ENCODE results near the gene SDK1.

SDK1 gene

GRCh38 chr7:4218481-4218880, 917.4 kb downstream of the SDK1 start:
- Histone ChIP-seq H3K4me2 (ENCODE audit: low read length, poor library complexity, severe bottlenecking) (no peak overlapping the region), H2BK120ac (ENCODE audit: low read depth, low read length) (no peak overlapping the region), H3K4ac (ENCODE audit: low read depth in 1 of 2, low read length in 2 of 2) (no peak overlapping the region), H2BK15ac (ENCODE audit: low read depth, poor library complexity, severe bottlenecking) (no peak overlapping the region), H3K27ac (ENCODE audit: low read length, poor library complexity, severe bottlenecking) (no peak overlapping the region), H3K4me1 (ENCODE audit: control insufficient read depth, insufficient read depth, low read depth, low read length) (no peaks in the 10 kb centered on the region), H3K9me3 (ENCODE audit: control insufficient read depth, low read length) (no peaks in the 10 kb centered on the region), H2BK12ac (ENCODE audit: low read length in 2 of 2) (no peak overlapping the region), H2BK5ac (ENCODE audit: low read depth, low read length, poor library complexity, severe bottlenecking) (no peak overlapping the region), H2AFZ (ENCODE audit: low read depth, low read length) (no peak overlapping the region), H3K9ac (ENCODE audit: low read length) (no peak overlapping the region), H3K23ac (ENCODE audit: low read length in 2 of 2) (no peak overlapping the region), H3K79me1 (replicated peaks; ENCODE audit: low read length, poor library complexity, severe bottlenecking) (no peaks in the 10 kb centered on the region), H2AK5ac (ENCODE audit: low read length, severe bottlenecking) (no peak overlapping the region), H4K8ac (ENCODE audit: low read length) (no peak overlapping the region), H3K14ac (ENCODE audit: low read length in 2 of 2) (no peak overlapping the region), H3K36me3 (ENCODE audit: control insufficient read depth in 1 of 2, insufficient read depth in 2 of 2, low read depth in 1 of 2, low read length in 2 of 2) (peaks cover 0 to 11% of the 10 kb centered on the region in 2 experiments), H3K18ac (ENCODE audit: low read depth in 1 of 2, low read length in 2 of 2) (no peak overlapping the region), H3K4me3 (ENCODE audit: insufficient read depth in 1 of 2, low read depth in 1 of 2, low read length in 2 of 2) (no peak overlapping the region), H4K91ac (ENCODE audit: low read length) (no peak overlapping the region), H3K27me3 (ENCODE audit: control insufficient read depth in 1 of 2, insufficient read depth in 1 of 2, low read length in 2 of 2) (no peaks in the 10 kb centered on the region)
- no peak for DNase-seq
- WGBS, result 98% methylated on average over 6 of the region's 7 CpGs

- H3K4ac ChIP-seq (ENCODE audit: low read depth in 1 of 2, low read length in 2 of 2), result no peak overlapping the region
- no peak overlapping the region for H3K4me3 ChIP-seq (ENCODE audit: insufficient read depth in 1 of 2, low read depth in 1 of 2, low read length in 2 of 2)
- no peaks in the 10 kb centered on the region for H3K27me3 ChIP-seq (ENCODE audit: control insufficient read depth in 1 of 2, insufficient read depth in 1 of 2, low read length in 2 of 2)
- H3K36me3 ChIP-seq (ENCODE audit: control insufficient read depth in 1 of 2, insufficient read depth in 2 of 2, low read depth in 1 of 2, low read length in 2 of 2), result peaks cover 0 to 9% of the 10 kb centered on the region in 2 experiments
- no peak overlapping the region for H3K4me2 ChIP-seq (ENCODE audit: low read length, poor library complexity, severe bottlenecking)
- H3K18ac ChIP-seq (ENCODE audit: low read depth in 1 of 2, low read length in 2 of 2), result no peak overlapping the region
- no peak overlapping the region for H2BK5ac ChIP-seq (ENCODE audit: low read depth, low read length, poor library complexity, severe bottlenecking)
- DNase-seq, result no peak
- no peak overlapping the region for H2BK12ac ChIP-seq (ENCODE audit: low read length in 2 of 2)
- H4K91ac ChIP-seq (ENCODE audit: low read length), result no peak overlapping the region
- no peaks in the 10 kb centered on the region for H3K4me1 ChIP-seq (ENCODE audit: control insufficient read depth, insufficient read depth, low read depth, low read length)
- H2AFZ ChIP-seq (ENCODE audit: low read depth, low read length), result no peak overlapping the region
- H3K9ac ChIP-seq (ENCODE audit: low read length), result no peak overlapping the region
- no peak overlapping the region for H3K14ac ChIP-seq (ENCODE audit: low read length in 2 of 2)
- no peak overlapping the region for H3K23ac ChIP-seq (ENCODE audit: low read length in 2 of 2)
- H2BK120ac ChIP-seq (ENCODE audit: low read depth, low read length), result no peak overlapping the region
- no peak overlapping the region for H2AK5ac ChIP-seq (ENCODE audit: low read length, severe bottlenecking)
- 95% methylated on average over 15 of the region's 15 CpGs for WGBS
- H2BK15ac ChIP-seq (ENCODE audit: low read depth, poor library complexity, severe bottlenecking), result no peak overlapping the region
- H3K9me3 ChIP-seq (ENCODE audit: control insufficient read depth, low read length), result no peaks in the 10 kb centered on the region
- no peak overlapping the region for H4K8ac ChIP-seq (ENCODE audit: low read length)
- H3K79me1 ChIP-seq (replicated peaks; ENCODE audit: low read length, poor library complexity, severe bottlenecking), result no peaks in the 10 kb centered on the region
- no peak overlapping the region for H3K27ac ChIP-seq (ENCODE audit: low read length, poor library complexity, severe bottlenecking)
These were observed 919.0 kb downstream of the SDK1 start for GRCh38 chr7:4220011-4220410.

- no peak overlapping the region for H4K8ac ChIP-seq (ENCODE audit: low read length)
- no peaks in the 10 kb centered on the region for H3K9me3 ChIP-seq (ENCODE audit: control insufficient read depth, low read length)
- H2BK5ac ChIP-seq (ENCODE audit: low read depth, low read length, poor library complexity, severe bottlenecking), result no peak overlapping the region
- no peak overlapping the region for H2AK5ac ChIP-seq (ENCODE audit: low read length, severe bottlenecking)
- no peaks in the 10 kb centered on the region for H3K79me1 ChIP-seq (replicated peaks; ENCODE audit: low read length, poor library complexity, severe bottlenecking)
- H3K14ac ChIP-seq (ENCODE audit: low read length in 2 of 2), result no peak overlapping the region
- H3K23ac ChIP-seq (ENCODE audit: low read length in 2 of 2), result no peak overlapping the region
- 90% methylated on average over 21 of the region's 21 CpGs for WGBS
- peaks cover 0 to 3% of the 10 kb centered on the region in 2 experiments for H3K36me3 ChIP-seq (ENCODE audit: control insufficient read depth in 1 of 2, insufficient read depth in 2 of 2, low read depth in 1 of 2, low read length in 2 of 2)
- no peak overlapping the region for H2BK12ac ChIP-seq (ENCODE audit: low read length in 2 of 2)
- no peak overlapping the region for H2BK15ac ChIP-seq (ENCODE audit: low read depth, poor library complexity, severe bottlenecking)
- no peak overlapping the region for H3K4me3 ChIP-seq (ENCODE audit: insufficient read depth in 1 of 2, low read depth in 1 of 2, low read length in 2 of 2)
- H3K27ac ChIP-seq (ENCODE audit: low read length, poor library complexity, severe bottlenecking), result no peak overlapping the region
- no peak overlapping the region for H4K91ac ChIP-seq (ENCODE audit: low read length)
- H3K4ac ChIP-seq (ENCODE audit: low read depth in 1 of 2, low read length in 2 of 2), result no peak overlapping the region
- no peak overlapping the region for H2BK120ac ChIP-seq (ENCODE audit: low read depth, low read length)
- H3K27me3 ChIP-seq (ENCODE audit: control insufficient read depth in 1 of 2, insufficient read depth in 1 of 2, low read length in 2 of 2), result no peaks in the 10 kb centered on the region
- H3K9ac ChIP-seq (ENCODE audit: low read length), result no peak overlapping the region
- no peaks in the 10 kb centered on the region for H3K4me1 ChIP-seq (ENCODE audit: control insufficient read depth, insufficient read depth, low read depth, low read length)
- no peak overlapping the region for H3K4me2 ChIP-seq (ENCODE audit: low read length, poor library complexity, severe bottlenecking)
- no peak overlapping the region for H3K18ac ChIP-seq (ENCODE audit: low read depth in 1 of 2, low read length in 2 of 2)
- no peak for DNase-seq
- H2AFZ ChIP-seq (ENCODE audit: low read depth, low read length), result no peak overlapping the region
These were observed 920.0 kb downstream of the SDK1 start for GRCh38 chr7:4221043-4221442.

GRCh38 chr7:4222676-4223075, 921.6 kb downstream of the SDK1 start:
- H2BK12ac ChIP-seq (ENCODE audit: low read length in 2 of 2), result no peak overlapping the region
- H3K36me3 ChIP-seq (ENCODE audit: control insufficient read depth in 1 of 2, insufficient read depth in 2 of 2, low read depth in 1 of 2, low read length in 2 of 2), result peaks cover 0 to 7% of the 10 kb centered on the region in 2 experiments
- no peak overlapping the region for H3K4ac ChIP-seq (ENCODE audit: low read depth in 1 of 2, low read length in 2 of 2)
- no peak overlapping the region for H3K23ac ChIP-seq (ENCODE audit: low read length in 2 of 2)
- H3K4me2 ChIP-seq (ENCODE audit: low read length, poor library complexity, severe bottlenecking), result no peak overlapping the region
- H3K27ac ChIP-seq (ENCODE audit: low read length, poor library complexity, severe bottlenecking), result no peak overlapping the region
- no peak overlapping the region for H3K18ac ChIP-seq (ENCODE audit: low read depth in 1 of 2, low read length in 2 of 2)
- H4K8ac ChIP-seq (ENCODE audit: low read length), result no peak overlapping the region
- no peak overlapping the region for H3K4me3 ChIP-seq (ENCODE audit: insufficient read depth in 1 of 2, low read depth in 1 of 2, low read length in 2 of 2)
- H2BK15ac ChIP-seq (ENCODE audit: low read depth, poor library complexity, severe bottlenecking), result no peak overlapping the region
- peaks cover 2% of the 10 kb centered on the region for H3K4me1 ChIP-seq (ENCODE audit: control insufficient read depth, insufficient read depth, low read depth, low read length)
- no peak for DNase-seq
- WGBS, result 86% methylated on average over 5 of the region's 5 CpGs
- no peak overlapping the region for H2AFZ ChIP-seq (ENCODE audit: low read depth, low read length)
- no peak overlapping the region for H2BK120ac ChIP-seq (ENCODE audit: low read depth, low read length)
- H3K27me3 ChIP-seq (ENCODE audit: control insufficient read depth in 1 of 2, insufficient read depth in 1 of 2, low read length in 2 of 2), result no peaks in the 10 kb centered on the region
- no peak overlapping the region for H3K9ac ChIP-seq (ENCODE audit: low read length)
- no peaks in the 10 kb centered on the region for H3K79me1 ChIP-seq (replicated peaks; ENCODE audit: low read length, poor library complexity, severe bottlenecking)
- no peak overlapping the region for H2BK5ac ChIP-seq (ENCODE audit: low read depth, low read length, poor library complexity, severe bottlenecking)
- no peaks in the 10 kb centered on the region for H3K9me3 ChIP-seq (ENCODE audit: control insufficient read depth, low read length)
- no peak overlapping the region for H4K91ac ChIP-seq (ENCODE audit: low read length)
- H3K14ac ChIP-seq (ENCODE audit: low read length in 2 of 2), result no peak overlapping the region
- no peak overlapping the region for H2AK5ac ChIP-seq (ENCODE audit: low read length, severe bottlenecking)

Data from mesenchymal stem cell (in vitro differentiated cells and primary cell).